Measurements from ENCODE around the gene CDX1.

Gene CDX1

GRCh38 chr5:150163035-150163434 is 3.5 kb upstream of the CDX1 start:
- no peak for DNase-seq (ENCODE audit: low read depth)
- TF ChIP-seq, protein P1, sequence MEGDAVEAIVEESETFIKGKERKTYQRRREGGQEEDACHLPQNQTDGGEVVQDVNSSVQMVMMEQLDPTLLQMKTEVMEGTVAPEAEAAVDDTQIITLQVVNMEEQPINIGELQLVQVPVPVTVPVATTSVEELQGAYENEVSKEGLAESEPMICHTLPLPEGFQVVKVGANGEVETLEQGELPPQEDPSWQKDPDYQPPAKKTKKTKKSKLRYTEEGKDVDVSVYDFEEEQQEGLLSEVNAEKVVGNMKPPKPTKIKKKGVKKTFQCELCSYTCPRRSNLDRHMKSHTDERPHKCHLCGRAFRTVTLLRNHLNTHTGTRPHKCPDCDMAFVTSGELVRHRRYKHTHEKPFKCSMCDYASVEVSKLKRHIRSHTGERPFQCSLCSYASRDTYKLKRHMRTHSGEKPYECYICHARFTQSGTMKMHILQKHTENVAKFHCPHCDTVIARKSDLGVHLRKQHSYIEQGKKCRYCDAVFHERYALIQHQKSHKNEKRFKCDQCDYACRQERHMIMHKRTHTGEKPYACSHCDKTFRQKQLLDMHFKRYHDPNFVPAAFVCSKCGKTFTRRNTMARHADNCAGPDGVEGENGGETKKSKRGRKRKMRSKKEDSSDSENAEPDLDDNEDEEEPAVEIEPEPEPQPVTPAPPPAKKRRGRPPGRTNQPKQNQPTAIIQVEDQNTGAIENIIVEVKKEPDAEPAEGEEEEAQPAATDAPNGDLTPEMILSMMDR (conservative IDR thresholded peaks at IDR 0.05; ENCODE audit: low read depth, low read length): no peak
- H3K4me3 ChIP-seq (ENCODE audit: low read length): no peak overlapping the region

- DNase-seq (ENCODE audit: low read depth): no peak
- no peak overlapping the region for H3K4me3 ChIP-seq (ENCODE audit: low read length)
- TF ChIP-seq, protein P1 (conservative IDR thresholded peaks at IDR 0.05; ENCODE audit: low read depth, low read length): no peak
These were observed 3.0 kb upstream of the CDX1 start for GRCh38 chr5:150163547-150164059.

GRCh38 chr5:150164211-150164980 is 2.2 kb upstream of the CDX1 start:
- DNase-seq (ENCODE audit: low read depth): no peak
- TF ChIP-seq, protein P1 (conservative IDR thresholded peaks at IDR 0.05; ENCODE audit: low read depth, low read length): no peak
- no peak overlapping the region for H3K4me3 ChIP-seq (ENCODE audit: low read length)

DNA sequence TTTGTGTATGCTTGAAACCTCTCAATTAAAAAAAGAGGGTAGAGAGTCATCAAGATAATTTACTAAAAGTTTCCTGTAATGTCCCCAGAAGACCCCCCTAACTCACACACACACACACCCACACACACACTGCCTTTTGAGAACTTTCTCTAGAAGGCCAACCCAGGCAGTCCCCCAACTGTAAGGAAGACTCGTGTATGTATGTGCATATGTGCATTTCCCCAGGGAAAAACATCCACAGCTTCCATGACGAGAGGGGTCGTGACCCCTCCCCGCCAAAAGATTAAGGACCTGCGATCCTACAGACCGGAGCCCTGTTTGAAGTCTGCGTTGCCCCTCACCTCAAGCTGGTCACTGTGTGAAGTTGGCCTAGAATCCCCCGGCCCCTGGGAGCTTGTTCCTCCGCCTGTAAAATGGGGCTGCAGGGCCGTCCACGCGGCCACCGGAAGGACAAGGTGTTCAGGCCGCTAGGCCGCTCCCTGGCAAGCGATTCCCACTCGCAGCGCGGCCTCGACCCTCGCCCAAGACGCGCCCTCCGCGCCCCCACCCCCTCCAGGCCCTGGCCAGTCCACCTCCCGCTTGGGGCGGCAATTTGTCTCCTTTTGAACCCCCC is 435 bp upstream of the CDX1 start:
- no peak for DNase-seq (ENCODE audit: low read depth)
- H3K4me3 ChIP-seq (ENCODE audit: low read length): no peak overlapping the region
- TF ChIP-seq, protein P1 (conservative IDR thresholded peaks at IDR 0.05; ENCODE audit: low read depth, low read length): no peak

GRCh38 chr5:150167512-150167850 is 903 bp downstream of the CDX1 start:
- no peak for DNase-seq (ENCODE audit: low read depth)
- H3K4me3 ChIP-seq (ENCODE audit: low read length): no peak overlapping the region
- TF ChIP-seq, protein P1 (conservative IDR thresholded peaks at IDR 0.05; ENCODE audit: low read depth, low read length): no peak

GRCh38 chr5:150167908-150168307 is 1.3 kb downstream of the CDX1 start:
- TF ChIP-seq, protein P1 (conservative IDR thresholded peaks at IDR 0.05; ENCODE audit: low read depth, low read length): peak; percentile 32
- H3K4me3 ChIP-seq (ENCODE audit: low read length): no peak overlapping the region
- no peak for DNase-seq (ENCODE audit: low read depth)

GRCh38 chr5:150168864-150169263 is 2.3 kb downstream of the CDX1 start:
- no peak for DNase-seq (ENCODE audit: low read depth)
- TF ChIP-seq, protein P1 (conservative IDR thresholded peaks at IDR 0.05; ENCODE audit: low read depth, low read length): no peak
- H3K4me3 ChIP-seq (ENCODE audit: low read length): no peak overlapping the region
